EH (cell line): Measurements from ENCODE around the gene PKMYT1.

Experiments used
- DNase-seq: peaks from one replicate; pipeline ENCODE4 v3.0.0-alpha.2; 2015; ENCODE audit warnings: low read depth

The PKMYT1 gene

GRCh38 chr16:3017794-3018506 is 37.7 kb upstream of the PKMYT1 start, which contains the start of gene CLDN6:
Gene CLDN6 (minus strand): TSS chr16:3018183. CDS start chr16:3016021, 2,162 bp downstream.
- no peak for DNase-seq

GRCh38 chr16:3017344-3017743 is 37.1 kb upstream of the PKMYT1 start:
- DNase-seq: no peak

DNA sequence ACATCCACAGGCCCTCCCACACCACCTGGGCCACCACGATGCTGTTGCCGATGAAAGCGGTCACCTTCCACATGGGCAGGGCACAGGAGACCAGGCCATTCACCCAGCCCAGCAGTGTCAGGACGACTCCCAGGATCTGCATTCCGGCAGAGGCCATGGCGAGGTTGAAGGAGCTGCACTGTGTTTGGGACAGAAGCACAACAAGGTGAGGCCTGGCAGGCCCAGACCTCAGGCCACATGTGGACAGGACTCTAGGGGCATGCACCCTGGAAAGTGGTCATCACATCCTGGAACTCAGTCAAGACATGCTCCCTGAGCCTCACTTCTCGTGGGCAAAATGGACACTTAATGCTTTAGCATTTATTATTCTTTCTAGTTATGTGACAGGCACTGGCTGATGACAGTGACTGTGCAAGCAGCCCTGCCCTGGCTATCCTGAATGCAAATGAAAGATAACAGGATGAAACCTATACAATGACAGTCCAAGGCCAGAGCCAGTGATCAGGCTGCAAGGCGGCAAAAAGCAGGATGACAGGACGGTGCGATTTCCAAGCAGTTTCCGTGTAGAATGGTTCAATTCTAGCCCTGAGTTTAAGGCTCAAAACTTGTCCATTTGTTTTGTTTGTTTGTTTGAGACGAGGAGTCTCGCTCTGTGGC is 35.7 kb upstream of the PKMYT1 start:
- no peak for DNase-seq

- DNase-seq: no peak
These were observed 34.7 kb upstream of the PKMYT1 start for GRCh38 chr16:3014971-3015370.

DNA sequence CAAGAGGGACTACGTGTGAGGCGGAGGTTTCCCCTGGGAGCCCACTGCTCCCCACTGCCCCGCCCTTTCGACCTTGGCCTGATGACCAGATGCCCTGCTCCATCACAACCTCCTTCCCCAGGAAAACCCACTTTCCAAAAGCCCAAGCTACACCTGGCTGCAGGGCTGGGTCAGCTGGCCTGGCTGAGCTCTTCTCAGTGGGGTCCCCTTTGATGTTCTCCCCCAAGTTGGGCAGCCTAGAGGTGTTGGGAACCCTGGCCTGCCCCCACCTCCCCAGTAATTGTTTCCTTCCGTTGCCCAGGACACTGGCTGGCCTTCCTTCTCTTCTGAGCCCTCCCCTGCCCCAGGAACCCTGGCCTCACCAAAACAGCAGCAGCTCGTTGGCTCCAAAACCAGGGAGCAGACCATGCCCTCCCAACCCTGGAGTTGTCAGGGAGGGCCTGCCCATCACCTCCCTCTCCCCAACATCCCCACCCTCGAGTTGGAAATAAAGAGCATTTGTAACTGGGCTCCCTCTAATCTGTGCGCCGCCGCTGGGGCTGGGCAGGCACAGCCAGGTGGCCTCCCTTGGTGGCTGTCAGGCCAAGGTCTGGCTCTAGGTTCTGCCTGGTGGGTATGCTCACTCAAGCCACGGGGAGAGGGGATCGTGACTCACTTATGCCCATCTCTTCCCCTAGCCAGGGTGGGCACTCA is 33.9 kb upstream of the PKMYT1 start:
- no peak for DNase-seq

DNA sequence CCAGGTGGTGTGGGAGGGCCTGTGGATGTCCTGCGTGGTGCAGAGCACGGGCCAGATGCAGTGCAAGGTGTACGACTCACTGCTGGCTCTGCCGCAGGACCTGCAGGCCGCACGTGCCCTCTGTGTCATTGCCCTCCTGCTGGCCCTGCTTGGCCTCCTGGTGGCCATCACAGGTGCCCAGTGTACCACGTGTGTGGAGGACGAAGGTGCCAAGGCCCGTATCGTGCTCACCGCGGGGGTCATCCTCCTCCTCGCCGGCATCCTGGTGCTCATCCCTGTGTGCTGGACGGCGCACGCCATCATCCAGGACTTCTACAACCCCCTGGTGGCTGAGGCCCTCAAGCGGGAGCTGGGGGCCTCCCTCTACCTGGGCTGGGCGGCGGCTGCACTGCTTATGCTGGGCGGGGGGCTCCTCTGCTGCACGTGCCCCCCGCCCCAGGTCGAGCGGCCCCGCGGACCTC is 33.3 kb upstream of the PKMYT1 start:
- DNase-seq: no peak

DNA sequence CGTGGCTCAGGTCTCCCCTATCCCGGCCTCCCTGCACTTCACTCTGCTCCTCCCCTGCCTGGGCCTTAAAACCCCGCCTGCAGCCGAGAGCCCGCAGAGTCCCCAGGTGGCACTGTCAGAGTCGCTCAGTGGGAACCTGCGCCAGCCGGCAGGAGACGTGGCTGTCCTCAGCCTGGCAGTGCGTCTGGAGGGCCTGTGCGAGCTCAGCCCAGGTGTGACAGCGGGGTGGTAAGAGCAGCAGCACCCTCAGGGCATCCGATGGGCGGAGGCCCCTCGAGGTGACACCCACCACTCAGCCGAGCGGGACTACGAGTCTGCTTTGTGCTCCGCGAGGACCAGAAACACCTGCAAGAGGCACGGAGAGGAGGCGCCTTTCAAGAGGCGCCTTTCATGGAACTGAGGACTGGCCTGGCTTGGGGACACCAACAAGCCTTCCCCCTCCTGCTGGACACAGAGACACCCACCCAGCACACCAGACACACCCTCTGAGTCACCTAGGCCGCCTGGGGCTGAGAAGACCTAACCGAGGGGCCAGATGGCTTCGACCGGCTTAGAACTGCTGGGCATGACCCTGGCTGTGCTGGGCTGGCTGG is 32.7 kb upstream of the PKMYT1 start, which contains the start of gene CLDN9:
TSS of gene CLDN9 (plus strand) at position 96 of the 593 bp plus-strand sequence. CDS start at position 536, 440 bp downstream.
- DNase-seq: no peak

DNA sequence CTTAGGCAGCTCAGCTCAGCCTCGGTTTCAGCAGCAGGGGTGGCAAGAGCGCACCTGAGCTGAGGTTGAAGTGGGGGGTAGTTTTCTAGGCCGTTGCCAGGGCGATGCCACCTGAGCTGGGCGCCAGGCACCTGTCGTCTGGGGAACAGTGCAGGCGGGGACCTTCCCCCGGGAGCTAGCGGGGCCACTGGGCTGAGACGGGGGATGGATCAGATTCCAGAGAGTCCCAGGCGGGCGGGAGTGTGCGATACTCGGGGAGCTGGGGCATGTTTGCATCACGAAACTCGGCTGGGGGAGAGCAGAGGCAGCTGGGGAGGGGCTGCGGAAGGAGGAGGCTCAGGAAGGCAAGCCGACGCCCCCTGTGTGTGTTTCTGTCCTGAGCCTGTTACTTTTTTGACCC is 32.0 kb upstream of the PKMYT1 start:
- no peak for DNase-seq

- DNase-seq: no peak
These were observed 30.3 kb upstream of the PKMYT1 start for GRCh38 chr16:3010510-3010909.

DNA sequence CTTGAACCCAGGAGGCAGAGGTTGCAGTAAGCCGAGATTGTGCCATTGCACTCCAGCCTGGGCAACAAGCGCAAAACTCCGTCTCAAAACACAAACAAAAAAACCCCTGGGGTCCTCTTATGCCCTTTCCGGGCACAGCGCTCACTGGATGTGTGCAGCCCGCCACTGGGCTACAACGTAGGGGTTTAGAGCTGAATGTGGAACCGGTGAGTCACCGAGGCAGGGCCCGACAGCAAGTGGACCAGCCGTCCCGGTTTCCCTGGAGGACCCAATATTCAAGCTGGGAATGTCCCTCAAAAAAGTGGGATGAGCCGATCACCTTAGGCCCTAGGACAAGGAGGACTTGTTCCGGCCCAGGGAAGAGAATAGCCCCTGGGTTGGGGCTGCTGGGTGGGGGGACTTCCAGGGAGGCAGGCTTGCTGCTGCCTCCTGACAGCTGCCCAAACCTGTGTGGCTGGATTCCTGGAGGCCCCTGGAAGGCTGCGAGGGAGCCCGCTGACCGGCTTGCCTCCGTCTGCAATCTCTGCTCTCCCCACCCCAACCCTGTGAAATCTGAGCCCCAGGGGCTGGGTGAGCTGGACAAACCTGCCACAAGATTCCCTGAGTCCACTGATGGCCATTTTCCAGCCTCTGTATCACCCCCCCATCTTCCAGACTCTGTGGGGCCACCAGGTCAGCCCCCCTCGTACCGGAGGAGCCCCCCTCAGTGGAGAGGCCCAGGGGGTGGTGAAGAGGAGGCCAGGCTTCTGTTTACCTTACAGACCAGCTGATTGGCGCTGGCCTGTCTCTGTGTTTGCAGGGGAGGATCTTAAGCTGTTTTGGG is 29.5 kb upstream of the PKMYT1 start:
- no peak for DNase-seq

GRCh38 chr16:3008690-3009037 is 28.4 kb upstream of the PKMYT1 start:
- no peak for DNase-seq

DNA sequence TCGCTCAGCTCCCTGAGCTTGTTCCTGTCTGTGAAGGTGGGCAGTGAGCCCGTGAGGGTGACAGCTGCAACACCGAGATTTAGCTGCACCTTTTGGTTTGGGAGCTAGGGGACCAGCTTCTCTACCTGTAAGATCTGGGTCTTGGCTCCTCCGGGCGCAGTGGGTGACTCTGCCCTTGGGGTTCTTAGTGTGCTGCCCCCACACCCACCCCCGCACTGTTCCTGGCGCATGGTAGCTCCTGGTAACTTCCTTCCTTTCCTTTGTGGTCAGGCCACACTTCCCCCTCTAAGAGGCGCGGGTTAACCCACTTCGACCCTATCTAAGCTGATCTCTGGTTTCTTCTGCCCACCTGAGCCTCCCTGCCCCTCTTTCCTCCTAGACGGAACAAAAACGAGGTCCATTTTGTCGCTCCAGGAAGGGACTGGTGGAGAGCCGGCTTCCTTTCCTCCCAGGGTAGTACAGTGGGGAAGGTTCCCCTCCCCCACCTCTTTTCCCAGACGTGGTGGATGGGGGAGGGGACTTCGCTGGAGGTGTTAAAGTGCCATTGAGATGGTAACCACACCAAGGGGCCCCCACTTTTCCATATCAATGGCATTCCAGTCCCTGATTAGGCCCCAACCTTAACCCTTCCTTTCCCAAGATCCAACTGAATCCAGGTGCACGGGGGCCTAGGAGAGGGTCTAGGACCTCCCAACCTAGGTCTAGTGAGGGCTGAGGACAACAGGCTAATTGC is 27.9 kb upstream of the PKMYT1 start:
- no peak for DNase-seq

DNA sequence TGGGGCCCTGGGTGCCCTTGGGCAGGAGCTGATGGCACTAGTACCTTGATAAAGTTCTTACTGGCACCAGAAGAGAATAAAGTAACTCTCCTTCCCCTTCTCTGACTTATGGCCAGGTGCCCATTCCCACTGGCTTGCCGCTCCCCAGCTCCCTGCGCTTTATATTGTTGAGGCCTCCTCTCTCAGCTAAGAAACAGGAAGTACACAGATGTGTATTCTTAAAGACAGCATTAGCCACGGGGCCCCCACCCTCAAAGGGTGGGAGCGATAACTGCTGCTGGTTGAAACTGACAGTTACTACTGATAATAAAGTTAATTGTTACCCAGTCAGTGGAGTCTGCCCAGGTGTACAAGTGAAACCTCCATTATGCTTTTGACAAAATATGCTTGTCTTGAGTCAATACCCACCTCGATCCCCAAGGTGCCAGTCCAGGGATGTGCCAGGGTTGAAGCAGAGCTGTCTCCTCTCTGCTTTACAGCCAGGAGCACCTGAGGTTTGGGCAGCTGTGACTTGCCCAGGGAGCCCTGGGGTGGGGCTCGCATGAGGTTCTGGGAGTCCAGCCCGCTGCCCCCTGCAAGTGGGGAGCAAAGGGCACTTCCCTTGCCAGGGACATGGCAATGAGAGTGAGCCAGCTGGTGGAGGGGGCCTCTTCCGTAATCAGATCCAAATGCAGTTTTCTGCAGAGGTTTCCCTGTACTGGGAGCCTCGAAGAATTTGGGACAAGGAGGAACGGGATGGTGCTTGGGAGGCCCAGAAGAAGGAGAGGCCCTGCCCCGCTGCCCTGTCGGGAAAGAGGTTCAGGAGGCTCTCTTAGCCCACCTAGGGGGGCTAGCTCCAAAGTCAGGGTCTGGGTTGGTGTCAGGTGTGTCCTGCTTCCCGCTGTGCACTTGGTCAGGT is 27.1 kb upstream of the PKMYT1 start:
- DNase-seq: no peak

- no peak for DNase-seq
These were observed 24.6 kb upstream of the PKMYT1 start for GRCh38 chr16:3004781-3005284.

GRCh38 chr16:3004319-3004718 is 24.1 kb upstream of the PKMYT1 start:
- peak; percentile 8 for DNase-seq

- peak; percentile 99 for DNase-seq
These were observed 23.5 kb upstream of the PKMYT1 start for GRCh38 chr16:3003582-3004270.

DNA sequence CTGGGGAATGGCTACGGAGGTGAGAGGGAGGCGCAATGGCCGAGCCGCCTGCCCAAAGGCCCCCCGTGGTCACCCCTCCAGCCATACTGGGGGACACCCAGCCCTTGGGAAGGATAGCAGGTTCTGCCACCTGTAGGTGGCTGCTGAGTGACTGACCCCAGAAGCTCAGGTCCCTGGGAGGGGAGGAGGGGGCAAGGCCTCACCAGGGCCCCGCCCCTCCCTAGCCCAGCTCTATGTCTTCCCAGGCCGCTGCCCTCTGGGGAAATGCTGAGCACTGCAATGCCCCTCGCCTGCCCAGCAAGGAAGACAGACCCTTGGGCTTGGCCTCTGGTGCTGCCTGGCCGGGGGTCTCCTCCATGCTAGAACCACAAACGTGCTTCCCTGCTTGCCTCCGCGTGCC is 21.1 kb upstream of the PKMYT1 start:
- no peak for DNase-seq

DNA sequence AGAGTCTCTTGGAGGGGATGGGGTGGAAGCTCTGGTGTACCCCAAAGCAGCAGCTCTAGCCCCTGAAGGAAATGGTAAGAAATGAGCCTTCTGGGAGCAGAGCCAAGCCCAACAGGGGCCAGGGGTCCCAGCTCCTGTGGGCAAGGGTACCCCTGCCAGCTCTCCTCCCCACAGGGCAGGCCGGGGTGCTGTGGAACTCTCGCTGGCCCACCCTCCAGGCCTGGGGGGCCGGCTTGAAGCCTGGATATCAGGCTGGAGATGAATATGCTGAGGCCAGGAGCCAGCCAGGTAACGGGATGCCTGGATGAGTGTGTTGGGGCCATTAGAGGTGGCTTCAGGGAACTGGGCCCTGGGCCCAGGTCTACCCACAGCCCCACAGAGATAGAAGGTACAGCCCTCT is 20.3 kb upstream of the PKMYT1 start:
- DNase-seq: no peak

- no peak for DNase-seq
These were observed 19.7 kb upstream of the PKMYT1 start for GRCh38 chr16:2999929-3000328.
